GM23338 (cell line): ENCODE results near the gene HES7. TPM values are rescaled to one million over a fixed set of nuclear protein-coding genes. Genes with fewer than 3 reads are reported as not detected.

Source experiments
- ATAC-seq: fragments of 200-7000 bp; cut with Tn5 transposase; 3 replicates; pipeline ENCODE4 v1.9.1; 2020
- DNase-seq: peaks from one replicate; pipeline ENCODE4 v3.0.0-alpha.2; 2015; ENCODE audit warnings: low spot score
- H2AFZ ChIP-seq: fragments of 200-600 bp; sonication (generic); 2 replicates; pipeline ENCODE4 v1.8.0; 2016; ENCODE audit warnings: antibody characterized with exemption, mild to moderate bottlenecking, moderate library complexity
- H3F3A ChIP-seq: fragments of 200-600 bp; sonication (generic); replicated peaks from 2 replicates; pipeline ENCODE4 v1.8.0; 2017; ENCODE audit warnings: antibody characterized with exemption, mixed run types, low read depth
- H3K27ac ChIP-seq: fragments of 200-600 bp; sonication (generic); 2 replicates; pipeline ENCODE4 v1.6.1; 2016; ENCODE audit warnings: low read depth
- H3K27me3 ChIP-seq: fragments of 200-600 bp; sonication (generic); 2 replicates; pipeline ENCODE4 v1.8.0; 2016; ENCODE audit warnings: mild to moderate bottlenecking, mixed run types, moderate library complexity; ENCODE audit not compliant: insufficient read depth
- H3K36me3 ChIP-seq: fragments of 200-600 bp; sonication (generic); 2 replicates; pipeline ENCODE4 v1.8.0; 2016; ENCODE audit warnings: mild to moderate bottlenecking; ENCODE audit not compliant: insufficient read depth
- H3K4me1 ChIP-seq: fragments of 200-600 bp; sonication (generic); 2 replicates; pipeline ENCODE4 v1.8.0; 2016; ENCODE audit warnings: mild to moderate bottlenecking, moderate library complexity; ENCODE audit not compliant: insufficient read depth
- H3K4me2 ChIP-seq: fragments of 200-600 bp; sonication (generic); 2 replicates; pipeline ENCODE4 v1.7.1; 2017; ENCODE audit warnings: mixed run types
- H3K4me3 ChIP-seq: fragments of 200-600 bp; sonication (generic); 2 replicates; pipeline ENCODE4 v1.6.1; 2016; ENCODE audit warnings: mixed run types
- H3K79me2 ChIP-seq: fragments of 200-600 bp; sonication (generic); replicated peaks from 2 replicates; pipeline ENCODE4 v1.8.0; 2017; ENCODE audit warnings: mild to moderate bottlenecking; ENCODE audit not compliant: insufficient read depth
- H3K9me2 ChIP-seq: fragments of 200-600 bp; sonication (generic); 2 replicates; pipeline ENCODE4 v1.8.0; 2017; ENCODE audit not compliant: insufficient read depth
- H4K20me1 ChIP-seq: fragments of 200-600 bp; sonication (generic); replicated peaks from 2 replicates; pipeline ENCODE4 v1.8.0; 2017; ENCODE audit warnings: mild to moderate bottlenecking; ENCODE audit not compliant: insufficient read depth
- H3K27ac Mint-ChIP-seq: 2 replicates; pipeline ENCODE4 v1.8.0; 2020; ENCODE audit warnings: inconsistent platforms, mild to moderate bottlenecking, moderate library complexity, mixed read lengths
- H3K27me3 Mint-ChIP-seq: 3 replicates; pipeline ENCODE4 v1.8.0; 2022; ENCODE audit warnings: low read depth, mild to moderate bottlenecking, moderate library complexity, mixed read lengths, inconsistent platforms; ENCODE audit not compliant: insufficient read depth, poor library complexity
- H3K36me3 Mint-ChIP-seq: 3 replicates; pipeline ENCODE4 v1.8.0; 2021; ENCODE audit warnings: low read depth, mild to moderate bottlenecking, inconsistent platforms, moderate library complexity, mixed read lengths
- H3K4me1 Mint-ChIP-seq: 3 replicates; pipeline ENCODE4 v1.8.0; 2020; ENCODE audit warnings: mild to moderate bottlenecking, inconsistent platforms, mixed read lengths
- H3K4me3 Mint-ChIP-seq: 3 replicates; pipeline ENCODE4 v1.8.0; 2021; ENCODE audit warnings: moderate library complexity, mild to moderate bottlenecking, inconsistent platforms, mixed read lengths
- H3K9me3 Mint-ChIP-seq: 3 replicates; pipeline ENCODE4 v1.8.0; 2020; ENCODE audit warnings: moderate library complexity, mild to moderate bottlenecking, inconsistent platforms, mixed read lengths
- CREB1 ChIP-seq: fragments of 250-450 bp; sonication (Bioruptor Pico); IDR thresholded peaks from 2 replicates; pipeline ENCODE4 v1.5.0; 2020; ENCODE audit warnings: low read depth, mild to moderate bottlenecking, moderate library complexity
- ETS1 ChIP-seq: IDR thresholded peaks from 2 replicates; pipeline ENCODE4 v1.6.1; 2016; ENCODE audit warnings: antibody characterized with exemption
- EZH2 ChIP-seq: fragments of 200-600 bp; sonication (generic); IDR thresholded peaks from one replicate; pipeline ENCODE4 v1.8.0; 2017; ENCODE audit warnings: antibody characterized with exemption, mild to moderate bottlenecking, low read depth; ENCODE audit not compliant: unreplicated experiment
- JUNB ChIP-seq: IDR thresholded peaks from one replicate; pipeline ENCODE4 v1.6.1; 2016; ENCODE audit warnings: antibody characterized with exemption; ENCODE audit not compliant: unreplicated experiment
- NANOG ChIP-seq: IDR thresholded peaks from 2 replicates; pipeline ENCODE4 v1.6.1; 2016; ENCODE audit warnings: antibody characterized with exemption, borderline replicate concordance
- POLR2AphosphoS5 ChIP-seq: IDR thresholded peaks from 2 replicates; pipeline ENCODE4 v1.6.1; 2016; ENCODE audit warnings: antibody characterized with exemption, low read depth
- REST ChIP-seq: IDR thresholded peaks from one replicate; pipeline ENCODE4 v1.6.1; 2018; ENCODE audit warnings: antibody characterized with exemption; ENCODE audit not compliant: unreplicated experiment
- ZNF114 ChIP-seq: fragments of 250-450 bp; sonication (Bioruptor Pico); IDR thresholded peaks from 2 replicates; pipeline ENCODE4 v1.5.0; 2020; ENCODE audit warnings: mild to moderate bottlenecking, moderate library complexity
- polyA plus RNA-seq: library from polyadenylated mRNA; unstranded; fragments of >200 nt; fragmentation: Nextera tagmentation; extraction: Ambion mirVana; gene quantifications from 2 replicates; pipeline ENCODE4 v1.2.1, GENCODE V29; 2016
- total RNA-seq: library from RNA; depleted of rRNA; stranded (reverse); fragments of >200 nt; shearing (Covaris generic); gene quantifications from 2 replicates; pipeline ENCODE4 v1.2.3, GENCODE V29; 2014
- TF ChIP-seq, protein P1 (sequence below), 2 experiments: fragments of 200-600 bp in 1 of 2; sonication (generic) in 1 of 2; conservative IDR thresholded peaks; 2 replicates each; pipeline versions ENCODE4 v1.5.1 to v1.6.1; 2016 to 2017; ENCODE audit warnings: antibody characterized with exemption in 2 of 2, low read depth in 2 of 2, mild to moderate bottlenecking in 2 of 2, moderate library complexity in 1 of 2

The HES7 gene
- total and polyA plus RNA-seq, 2 experiments from 2014 or later = 0.14 TPM; not detected in 1

- Mint-ChIP-seq H3K27ac (peak overlapping the region; percentile 99), H3K27me3 (peaks cover 16% of the 10 kb centered on the region), H3K4me3 (peak overlapping the region; percentile 92), H3K9me3 (no peaks in the 10 kb centered on the region), H3K36me3 (peaks cover 21% of the 10 kb centered on the region), H3K4me1 (peaks cover 41% of the 10 kb centered on the region)
- peak overlapping the region; percentile 93 for H3K4me2 ChIP-seq
- peaks cover 18% of the 10 kb centered on the region; the same call in 1 of the 2 replicates for H3F3A ChIP-seq
- peak overlapping the region; percentile 100 for H3K27ac ChIP-seq
- no peaks in the 10 kb centered on the region for H3K27me3 ChIP-seq
- H3K36me3 ChIP-seq = peaks cover 5% of the 10 kb centered on the region; the same call in 1 of the 2 replicates
- no peaks in the 10 kb centered on the region for H3K9me2 ChIP-seq
- TF ChIP-seq REST = no peak
- no peak for TF ChIP-seq JUNB
- TF ChIP-seq, protein P1, sequence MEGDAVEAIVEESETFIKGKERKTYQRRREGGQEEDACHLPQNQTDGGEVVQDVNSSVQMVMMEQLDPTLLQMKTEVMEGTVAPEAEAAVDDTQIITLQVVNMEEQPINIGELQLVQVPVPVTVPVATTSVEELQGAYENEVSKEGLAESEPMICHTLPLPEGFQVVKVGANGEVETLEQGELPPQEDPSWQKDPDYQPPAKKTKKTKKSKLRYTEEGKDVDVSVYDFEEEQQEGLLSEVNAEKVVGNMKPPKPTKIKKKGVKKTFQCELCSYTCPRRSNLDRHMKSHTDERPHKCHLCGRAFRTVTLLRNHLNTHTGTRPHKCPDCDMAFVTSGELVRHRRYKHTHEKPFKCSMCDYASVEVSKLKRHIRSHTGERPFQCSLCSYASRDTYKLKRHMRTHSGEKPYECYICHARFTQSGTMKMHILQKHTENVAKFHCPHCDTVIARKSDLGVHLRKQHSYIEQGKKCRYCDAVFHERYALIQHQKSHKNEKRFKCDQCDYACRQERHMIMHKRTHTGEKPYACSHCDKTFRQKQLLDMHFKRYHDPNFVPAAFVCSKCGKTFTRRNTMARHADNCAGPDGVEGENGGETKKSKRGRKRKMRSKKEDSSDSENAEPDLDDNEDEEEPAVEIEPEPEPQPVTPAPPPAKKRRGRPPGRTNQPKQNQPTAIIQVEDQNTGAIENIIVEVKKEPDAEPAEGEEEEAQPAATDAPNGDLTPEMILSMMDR (conservative IDR thresholded peaks at IDR 0.05; ENCODE audit: low read depth in 2 of 2) = no peak
- TF ChIP-seq ZNF114 = no peak
- H2AFZ ChIP-seq = peak overlapping the region; percentile 76
- peaks cover 25% of the 10 kb centered on the region for H3K4me1 ChIP-seq
- H3K79me2 ChIP-seq = peaks cover 12% of the 10 kb centered on the region; the same call in 1 of the 2 replicates
- H3K4me3 ChIP-seq = peak overlapping the region; percentile 96
- DNase-seq = peak; percentile 59
- peaks cover 5% of the 10 kb centered on the region for H4K20me1 ChIP-seq
- ATAC-seq = peak; percentile 29
These were observed 40.3 kb upstream of the HES7 start for GRCh38 chr17:8163978-8164814.

DNA sequence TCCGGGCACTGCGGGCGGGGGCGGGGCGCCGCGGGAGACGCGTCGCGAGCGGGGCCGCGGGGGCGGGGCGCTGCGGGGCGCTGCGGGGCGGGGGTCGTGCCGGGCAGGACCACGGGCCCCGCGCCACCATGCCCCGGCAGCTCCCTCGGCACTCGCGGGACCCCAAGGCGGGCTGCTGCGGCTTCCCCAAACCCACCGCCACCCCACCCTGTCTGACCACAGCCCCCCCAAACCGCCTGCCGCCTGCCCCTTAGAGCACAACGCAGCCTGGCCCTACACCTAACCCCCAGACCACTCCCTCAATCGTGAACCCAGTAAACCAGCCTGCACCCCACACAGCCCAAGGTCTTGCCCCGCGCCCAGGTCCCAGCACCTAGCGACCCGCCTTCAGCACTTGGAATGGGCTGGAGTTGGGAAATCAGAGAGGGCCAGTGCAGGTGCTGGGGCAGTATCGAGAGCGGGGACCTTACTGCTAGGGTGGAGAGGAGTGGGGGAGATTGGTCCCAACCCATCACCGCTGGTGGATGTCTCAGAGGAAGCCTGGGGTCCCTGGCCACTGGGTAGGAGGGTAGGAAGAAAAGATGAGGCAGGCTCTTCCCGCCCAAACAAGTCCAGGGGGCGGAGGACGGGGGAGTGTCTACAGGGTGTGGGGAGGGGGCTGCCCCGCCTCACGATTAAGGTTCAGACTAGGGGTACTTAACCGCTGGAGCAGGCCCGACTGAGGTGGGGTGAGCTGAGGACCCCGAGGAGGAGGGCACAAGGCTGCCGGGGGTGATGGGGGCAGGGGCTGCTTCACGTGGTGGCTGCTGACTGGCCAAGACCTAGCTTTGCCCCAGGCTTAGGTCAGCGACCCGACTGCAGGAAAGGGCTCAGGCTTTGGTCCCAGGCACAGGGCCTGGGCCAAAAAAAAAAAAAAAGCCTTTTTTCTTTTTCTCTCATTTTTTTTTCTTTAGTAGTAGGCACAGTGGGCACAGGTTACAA lies 39.4 kb upstream of the HES7 start:
- Mint-ChIP-seq H3K4me3 (peak overlapping the region; percentile 92), H3K27ac (peak overlapping the region; percentile 99), H3K9me3 (no peaks in the 10 kb centered on the region), H3K27me3 (peaks cover 21% of the 10 kb centered on the region), H3K36me3 (peaks cover 25% of the 10 kb centered on the region), H3K4me1 (peaks cover 41% of the 10 kb centered on the region)
- peaks cover 25% of the 10 kb centered on the region for H3K4me1 ChIP-seq
- peak overlapping the region; percentile 100 for H3K27ac ChIP-seq
- peak; percentile 89 for DNase-seq
- peaks cover 5% of the 10 kb centered on the region for H4K20me1 ChIP-seq
- TF ChIP-seq CREB1 (CRISPR knock-in tag) (peak; percentile 38; the same call in 1 of the 2 replicates), NANOG (no peak), ETS1 (peak; percentile 6; the same call in 1 of the 2 replicates), EZH2 (no peak), POLR2AphosphoS5 (peak; percentile 84)
- H2AFZ ChIP-seq = peak overlapping the region; percentile 73
- peaks cover 12% of the 10 kb centered on the region; the same call in 1 of the 2 replicates for H3K79me2 ChIP-seq
- peak overlapping the region; percentile 96 for H3K4me3 ChIP-seq
- peak overlapping the region; percentile 93 for H3K4me2 ChIP-seq
- H3K27me3 ChIP-seq = no peaks in the 10 kb centered on the region
- H3K9me2 ChIP-seq = no peaks in the 10 kb centered on the region
- H3K36me3 ChIP-seq = peaks cover 5% of the 10 kb centered on the region; the same call in 1 of the 2 replicates
- H3F3A ChIP-seq = peaks cover 18% of the 10 kb centered on the region; the same call in 1 of the 2 replicates
- peak; percentile 70 for ATAC-seq
